ENCODE measurements around the gene DCTN2.
"Not testable (repeated sequence)": the region's sequence is repeated elsewhere in the genome, so short reads cannot be mapped to it uniquely, and the experiment has no call there.

DCTN2 gene

GRCh38 chr12:57577981-57578758 lies 31.2 kb upstream of the DCTN2 start:
- no peak for DNase-seq

DNA sequence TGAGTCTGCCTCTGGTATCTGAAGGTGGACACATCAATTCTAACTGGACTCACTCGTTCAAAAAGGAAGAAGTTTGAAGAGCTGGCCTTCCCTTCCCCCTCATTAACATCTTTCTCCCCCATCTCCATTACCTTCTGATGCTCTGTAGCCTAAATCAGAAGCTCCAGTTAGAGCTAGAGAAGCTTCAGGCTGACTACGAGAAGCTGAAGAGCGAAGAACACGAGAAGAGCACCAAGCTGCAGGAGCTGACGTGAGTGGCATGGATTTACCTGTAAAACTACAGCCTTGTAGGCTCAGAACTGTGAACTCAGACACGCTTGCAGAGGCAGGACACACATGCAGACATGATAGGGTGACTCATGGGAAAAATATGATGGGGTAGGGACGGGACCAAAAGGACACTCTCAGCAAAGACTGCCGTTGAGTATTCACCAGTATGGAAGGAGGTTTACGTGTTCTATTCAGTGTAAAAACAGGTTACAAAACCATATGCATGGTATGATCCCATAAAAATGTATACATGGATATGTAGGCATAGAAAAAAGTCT lies 29.7 kb upstream of the DCTN2 start:
- no peak for DNase-seq

DNA sequence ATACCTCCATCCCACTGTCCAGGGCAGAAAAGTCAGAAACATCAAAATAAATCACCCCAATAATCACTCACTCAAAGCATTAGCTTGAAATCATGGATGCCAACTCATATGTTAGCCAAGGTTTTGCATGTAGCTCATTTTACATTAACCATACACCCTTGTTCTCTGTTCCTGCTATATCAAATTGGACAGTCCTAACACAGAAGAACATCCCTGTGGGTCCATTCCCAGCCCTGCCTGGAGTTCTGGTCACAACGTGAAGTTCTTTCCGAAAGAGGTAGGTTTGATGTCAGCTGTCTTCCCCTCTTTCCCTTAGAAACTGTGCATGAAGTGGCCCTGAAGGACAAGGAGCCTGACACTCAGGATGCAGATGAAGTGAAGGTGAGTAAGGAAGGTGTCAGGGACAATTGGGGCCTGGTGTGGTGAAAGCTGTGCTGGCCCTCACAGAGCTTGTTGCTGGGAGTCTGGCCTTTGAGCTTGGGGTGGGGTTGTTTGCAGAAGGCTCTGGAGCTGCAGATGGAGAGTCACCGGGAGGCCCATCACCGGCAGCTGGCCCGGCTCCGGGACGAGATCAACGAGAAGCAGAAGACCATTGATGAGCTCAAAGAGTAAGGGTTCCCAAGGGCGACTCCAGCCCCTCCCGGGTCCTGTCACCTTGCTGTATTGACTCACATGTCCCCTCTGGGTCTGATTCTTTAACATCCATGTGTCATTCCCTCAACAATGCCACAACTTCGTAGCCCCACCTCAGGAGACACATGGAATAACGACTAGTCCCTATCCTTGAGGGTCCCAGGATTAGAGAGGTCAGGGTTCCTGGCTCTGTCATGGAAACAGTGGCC lies 29.0 kb upstream of the DCTN2 start:
- DNase-seq = no peak

DNA sequence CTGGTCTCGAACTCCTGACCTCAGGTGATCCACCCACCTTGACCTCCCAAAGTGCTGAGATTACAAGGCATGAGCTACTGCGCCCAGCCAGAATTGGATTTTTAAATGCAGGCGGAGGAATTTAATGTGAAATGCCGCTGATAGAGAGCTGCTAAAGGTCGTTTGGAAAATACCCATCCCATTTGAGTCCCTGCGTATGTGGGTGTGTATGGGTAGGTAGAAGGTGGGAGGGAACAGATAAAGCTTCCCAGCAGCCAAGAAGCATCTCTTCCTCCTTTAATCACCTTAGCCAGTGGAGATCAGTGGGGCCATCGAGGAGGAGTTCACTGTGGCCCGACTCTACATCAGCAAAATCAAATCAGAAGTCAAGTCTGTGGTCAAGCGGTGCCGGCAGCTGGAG lies 27.8 kb upstream of the DCTN2 start:
- DNase-seq = no peak

DNA sequence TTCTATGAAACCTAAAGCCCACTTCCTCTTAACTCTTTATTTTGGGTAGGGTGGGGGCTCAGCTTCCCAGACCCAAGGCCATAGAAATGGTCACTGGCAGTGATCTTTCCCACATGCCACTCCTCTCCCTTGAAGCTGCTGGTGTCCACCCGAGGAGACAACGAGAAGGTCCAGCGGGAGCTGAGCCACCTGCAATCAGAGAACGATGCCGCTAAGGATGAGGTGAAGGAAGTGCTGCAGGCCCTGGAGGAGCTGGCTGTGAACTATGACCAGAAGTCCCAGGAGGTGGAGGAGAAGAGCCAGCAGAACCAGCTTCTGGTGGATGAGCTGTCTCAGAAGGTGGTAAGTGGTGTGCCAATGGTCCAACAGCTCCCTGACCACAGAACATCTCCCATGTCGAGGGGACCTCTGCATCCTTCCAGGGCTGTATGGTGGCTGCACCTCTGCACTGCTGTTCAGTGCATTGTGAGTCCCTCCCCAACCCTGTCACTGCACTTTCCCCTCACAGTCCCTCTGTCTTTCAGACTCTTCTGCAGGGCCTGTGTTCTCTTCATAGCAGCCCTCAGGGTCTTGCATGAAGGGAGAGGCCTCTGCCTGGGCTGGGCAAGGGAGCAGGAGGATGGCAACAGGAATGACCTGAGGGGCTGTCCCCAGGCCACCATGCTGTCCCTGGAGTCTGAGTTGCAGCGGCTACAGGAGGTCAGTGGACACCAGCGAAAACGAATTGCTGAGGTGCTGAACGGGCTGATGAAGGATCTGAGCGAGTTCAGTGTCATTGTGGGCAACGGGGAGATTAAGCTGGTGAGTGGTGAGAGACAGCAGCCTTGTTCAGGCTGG lies 25.2 kb upstream of the DCTN2 start:
- DNase-seq = no peak

- DNase-seq = not testable (repeated sequence)
Observed at GRCh38 chr12:57570438-57570837, 23.4 kb upstream of the DCTN2 start.

- DNase-seq = no peak
Observed at GRCh38 chr12:57569858-57570257, 22.9 kb upstream of the DCTN2 start.

DNA sequence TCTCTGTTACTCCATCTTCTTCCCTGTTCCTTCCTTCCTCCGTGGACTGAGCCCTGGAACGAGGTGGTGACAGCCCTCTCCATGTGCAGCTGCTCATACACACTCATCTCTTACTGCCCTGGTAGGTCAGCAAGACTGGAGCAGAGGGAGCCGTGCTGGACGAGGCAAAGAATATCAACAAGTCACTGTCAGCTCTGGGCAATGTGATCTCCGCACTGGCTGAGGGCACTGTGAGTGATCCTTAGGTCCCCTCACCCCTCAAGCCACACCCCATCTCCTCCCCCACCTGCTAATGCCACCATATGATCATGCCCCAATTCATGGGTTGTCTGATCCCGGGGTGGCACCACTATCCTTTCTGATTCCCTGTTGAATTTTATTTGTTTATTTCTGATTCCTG lies 21.8 kb upstream of the DCTN2 start:
- DNase-seq = no peak

- DNase-seq = no peak
Observed at GRCh38 chr12:57564178-57564740, 17.3 kb upstream of the DCTN2 start.

DNA sequence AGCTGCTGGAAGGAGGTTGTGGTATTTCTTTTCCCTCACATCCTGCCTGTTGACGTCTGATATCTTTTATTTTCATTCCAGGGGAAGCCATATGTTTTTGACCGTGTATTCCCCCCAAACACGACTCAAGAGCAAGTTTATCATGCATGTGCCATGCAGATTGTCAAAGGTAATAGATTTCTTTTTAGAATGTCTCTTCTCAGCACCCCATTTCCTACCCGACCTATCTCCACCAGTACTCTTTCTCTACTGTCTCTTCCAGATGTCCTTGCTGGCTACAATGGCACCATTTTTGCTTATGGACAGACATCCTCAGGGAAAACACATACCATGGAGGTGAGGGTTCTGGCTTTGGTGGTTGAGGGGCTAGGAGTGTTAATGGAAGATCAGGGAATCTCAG lies 16.4 kb upstream of the DCTN2 start:
- DNase-seq = no peak

DNA sequence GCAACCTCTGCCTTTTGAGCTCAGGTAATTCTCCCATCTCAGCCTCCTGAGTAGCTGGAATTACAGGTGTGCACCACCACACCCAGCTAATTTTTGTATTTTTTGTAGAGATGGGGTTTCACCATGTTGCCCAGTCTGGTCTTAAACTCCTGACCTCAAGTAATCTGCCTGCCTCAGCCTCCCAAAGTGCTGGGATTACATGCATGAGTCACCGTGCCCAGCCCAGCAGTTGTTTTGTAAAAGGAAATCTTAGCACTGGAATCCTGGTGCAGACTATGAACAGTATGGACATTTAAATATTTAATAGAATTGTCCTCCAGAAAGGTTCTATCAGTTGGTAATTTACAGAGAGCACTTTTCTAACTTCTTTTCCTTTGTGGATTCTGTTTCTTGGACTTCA lies 14.1 kb upstream of the DCTN2 start:
- DNase-seq = not testable (repeated sequence)

GRCh38 chr12:57560516-57560915 lies 13.5 kb upstream of the DCTN2 start:
- no peak for DNase-seq

DNA sequence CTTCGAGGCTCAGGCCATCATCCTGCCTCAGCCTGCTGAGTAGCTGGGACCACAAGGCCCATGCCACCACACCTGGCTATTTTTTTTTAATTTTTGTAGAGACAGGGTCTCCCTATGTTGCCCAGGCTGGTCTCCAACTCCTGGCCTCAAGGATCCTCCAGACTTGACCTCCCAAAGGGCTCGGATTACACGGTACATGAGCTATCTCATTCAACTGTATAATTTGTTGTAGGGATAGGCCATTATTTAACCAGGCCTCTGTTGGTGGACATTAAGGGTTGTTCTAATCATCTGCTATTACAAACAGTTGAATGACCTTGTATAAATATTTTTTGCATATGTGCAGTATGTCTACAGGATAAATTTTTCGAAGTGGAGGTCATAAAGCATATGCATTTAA lies 11.9 kb upstream of the DCTN2 start:
- DNase-seq = no peak

DNA sequence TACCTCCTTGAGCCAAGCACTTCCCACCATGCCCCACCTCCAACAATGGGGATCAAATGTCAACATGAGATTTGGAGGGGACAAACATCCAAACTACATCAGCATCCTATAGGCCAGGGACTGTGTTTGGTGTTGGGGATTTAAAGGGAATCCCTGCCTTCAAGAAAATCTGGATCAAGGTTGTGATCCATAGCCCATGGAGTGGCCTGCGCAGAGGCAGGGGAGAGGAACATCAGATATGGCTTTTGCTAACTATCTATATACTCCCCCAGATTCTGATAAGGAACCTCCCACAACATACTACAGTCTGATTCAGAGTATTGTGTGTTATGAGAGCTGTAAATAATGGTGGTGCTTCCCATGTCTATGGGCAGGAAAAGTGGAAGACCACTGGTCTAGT lies 7.9 kb upstream of the DCTN2 start:
- no peak for DNase-seq

GRCh38 chr12:57554453-57554852 lies 7.5 kb upstream of the DCTN2 start:
- DNase-seq = no peak

- peak in 1 of 58 donors; percentile 24 for DNase-seq
Observed at GRCh38 chr12:57553343-57554202, 6.6 kb upstream of the DCTN2 start.

DNA sequence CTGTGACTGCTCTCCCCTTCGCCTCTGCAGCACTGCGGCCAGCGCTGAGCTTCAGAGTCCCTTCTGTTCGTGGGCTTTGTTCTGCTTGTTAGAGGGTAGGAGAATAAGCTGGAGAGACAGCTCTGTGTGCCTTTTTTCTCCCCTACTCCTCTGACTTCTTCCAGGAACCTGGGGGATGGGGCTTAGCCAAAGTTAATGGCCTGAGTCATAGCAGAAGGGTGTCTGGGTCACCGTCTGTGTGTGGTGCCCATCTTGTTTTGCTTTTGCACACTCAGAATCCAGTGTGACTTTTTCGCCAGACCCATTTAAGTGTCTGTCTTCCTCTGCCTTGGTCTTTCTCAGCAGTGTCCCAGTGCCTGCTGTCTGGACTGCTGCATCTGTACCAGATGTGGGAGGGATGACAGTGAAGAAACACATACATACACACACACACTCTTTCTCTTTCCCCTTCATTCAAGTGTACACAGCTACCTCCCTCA lies 5.9 kb upstream of the DCTN2 start:
- DNase-seq = no peak

GRCh38 chr12:57552306-57552651 lies 5.3 kb upstream of the DCTN2 start:
- no peak for DNase-seq

DNA sequence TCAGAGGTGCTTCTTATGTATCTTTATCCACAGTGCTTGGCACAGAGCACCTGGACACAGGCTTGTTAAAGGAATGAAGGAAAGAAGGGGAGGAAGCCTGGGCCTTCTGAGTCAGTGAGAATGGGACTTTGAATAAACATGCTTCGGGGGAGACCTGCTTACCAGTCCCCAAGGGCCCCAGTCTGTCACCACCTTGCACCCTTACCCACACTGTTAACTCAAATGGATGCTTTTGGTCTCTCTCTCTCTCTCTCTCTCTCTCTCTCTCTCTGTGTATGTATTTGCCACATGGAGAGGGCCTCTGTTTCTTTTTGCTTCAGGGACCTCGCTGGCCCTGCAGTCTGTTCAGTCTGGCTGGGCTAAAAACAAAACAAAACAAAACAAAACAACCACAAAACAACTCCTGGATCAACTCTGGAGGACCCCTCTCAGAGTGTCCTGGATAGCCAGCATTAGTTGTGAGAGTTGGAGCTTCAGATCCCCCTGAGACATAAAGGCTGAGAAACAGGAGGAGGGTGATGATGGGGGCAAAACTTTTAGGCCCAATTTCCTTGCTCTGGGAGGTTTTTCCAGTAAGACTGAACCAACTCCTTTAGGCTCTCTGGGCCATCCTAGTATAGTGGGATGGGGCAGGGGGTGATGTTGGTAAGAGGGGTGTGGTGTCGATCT lies 4.8 kb upstream of the DCTN2 start:
- no peak for DNase-seq
